ENCODE data around the gene SERPINB2. TPM values are rescaled to one million over a fixed set of nuclear protein-coding genes. Genes with fewer than 3 reads are reported as not detected.

The SERPINB2 gene
- total RNA-seq, 2 experiments from 2014 or later: not detected

DNA sequence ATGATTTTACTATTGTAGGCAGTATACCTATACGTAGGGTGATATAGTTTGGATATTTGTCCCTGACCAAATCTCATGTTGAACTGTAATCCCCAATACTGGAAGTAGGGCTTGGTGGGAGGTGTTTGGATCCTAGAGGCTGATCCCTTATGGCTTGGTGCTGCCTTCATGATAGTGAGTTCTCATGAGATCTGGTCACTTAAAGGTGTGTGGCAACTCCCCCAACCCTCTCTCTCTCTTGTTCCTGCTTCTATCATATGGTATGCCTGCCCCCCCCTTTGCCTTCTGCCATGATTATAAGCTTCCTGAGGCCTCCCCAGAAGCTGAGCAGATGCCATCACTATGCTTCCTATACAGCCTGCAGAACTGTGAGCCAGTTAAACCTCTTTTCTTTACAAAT lies 18.6 kb downstream of the SERPINB2 start:
- H3K4me1 Mint-ChIP-seq (ENCODE audit: low read depth): peaks cover 2% of the 10 kb centered on the region
- ChIA-PET CTCF (no interaction called here), POLR2A (no interaction called here)
- no peak overlapping the region for H3K4me3 Mint-ChIP-seq
- no peak for TF ChIP-seq CTCF (IDR thresholded peaks at IDR 0.05)
- intact Hi-C loops (cut with micrococcal nuclease): no loop called here
- H3K9me3 Mint-ChIP-seq: no peaks in the 10 kb centered on the region
- H3K27ac Mint-ChIP-seq: no peak overlapping the region
- H3K36me3 Mint-ChIP-seq (ENCODE audit: low read depth): no peaks in the 10 kb centered on the region
- DNase-seq (no peak), ATAC-seq (no peak)
- H3K27me3 Mint-ChIP-seq: peaks cover 11% of the 10 kb centered on the region

- H3K9me3 Mint-ChIP-seq: no peaks in the 10 kb centered on the region
- no peaks in the 10 kb centered on the region for H3K36me3 Mint-ChIP-seq (ENCODE audit: low read depth)
- ChIA-PET POLR2A (no interaction called here), CTCF (no interaction called here)
- DNase-seq (no peak), ATAC-seq (no peak)
- peaks cover 2% of the 10 kb centered on the region for H3K4me1 Mint-ChIP-seq (ENCODE audit: low read depth)
- TF ChIP-seq CTCF (IDR thresholded peaks at IDR 0.05): no peak
- no peak within 1 kb of the TSS for H3K27ac Mint-ChIP-seq
- no peak within 1 kb of the TSS for H3K4me3 Mint-ChIP-seq
- intact Hi-C loops (cut with micrococcal nuclease): no loop called here
- H3K27me3 Mint-ChIP-seq: peaks cover 17% of the 10 kb centered on the region
Observed at GRCh38 chr18:63907664-63908063, 20.2 kb downstream of the SERPINB2 start, which contains the start of gene SERPINB10. Gene SERPINB10, plus strand, starts transcription at chr18:63907958. Its CDS starts 7,553 bp downstream, at chr18:63915511.

DNA sequence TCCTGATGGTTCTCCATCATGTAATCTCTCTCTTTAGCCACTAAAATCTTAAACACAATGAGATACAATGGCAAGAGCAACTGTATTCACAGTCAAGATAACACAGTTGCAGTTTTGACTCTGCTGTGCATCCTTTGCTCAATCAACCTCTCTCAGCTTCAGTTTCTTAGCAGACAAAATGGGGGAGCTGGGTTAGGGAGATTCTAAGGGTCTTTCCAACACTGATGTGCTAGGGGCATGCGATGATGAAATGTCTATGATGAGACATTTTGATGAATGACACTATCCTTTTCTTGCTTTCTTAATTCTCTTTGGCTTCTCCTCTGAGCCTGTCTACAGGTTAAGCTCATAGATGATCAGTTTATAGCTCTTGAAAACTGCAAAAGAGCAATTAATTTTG lies 21.4 kb downstream of the SERPINB2 start:
- intact Hi-C loops (cut with micrococcal nuclease): no loop called here
- Mint-ChIP-seq H3K4me3 (no peak overlapping the region), H3K9me3 (no peaks in the 10 kb centered on the region), H3K27me3 (peaks cover 22% of the 10 kb centered on the region), H3K4me1 (ENCODE audit: low read depth) (peaks cover 2% of the 10 kb centered on the region), H3K27ac (no peak overlapping the region), H3K36me3 (ENCODE audit: low read depth) (no peaks in the 10 kb centered on the region)
- DNase-seq: no peak
- ATAC-seq: no peak
- ChIA-PET CTCF (interaction anchor here (0.8 kb wide), 1 partner anchor 16 kb away, joined by 3 read pairs; no protein-coding TSS in a partner anchor), POLR2A (no interaction called here)
- no peak for TF ChIP-seq CTCF (IDR thresholded peaks at IDR 0.05)

GRCh38 chr18:63909870-63910269 lies 22.4 kb downstream of the SERPINB2 start:
- Mint-ChIP-seq H3K27me3 (peaks cover 26% of the 10 kb centered on the region), H3K9me3 (no peaks in the 10 kb centered on the region), H3K36me3 (ENCODE audit: low read depth) (no peaks in the 10 kb centered on the region), H3K4me1 (ENCODE audit: low read depth) (peaks cover 2% of the 10 kb centered on the region), H3K4me3 (no peak overlapping the region), H3K27ac (no peak overlapping the region)
- intact Hi-C loops (cut with micrococcal nuclease): no loop called here
- ATAC-seq (no peak), DNase-seq (no peak)
- CTCF ChIA-PET: interaction anchor here (0.9 kb wide), 1 partner anchor 13 kb away, joined by 3 read pairs; no protein-coding TSS in a partner anchor
- POLR2A ChIA-PET: no interaction called here
- TF ChIP-seq CTCF (IDR thresholded peaks at IDR 0.05): no peak

- DNase-seq (no peak), ATAC-seq (no peak)
- no peak overlapping the region for H3K4me3 Mint-ChIP-seq
- ChIA-PET POLR2A (no interaction called here), CTCF (interaction anchor here (1.4 kb wide), 1 partner anchor 18 kb away, joined by 4 read pairs; no protein-coding TSS in a partner anchor)
- no peak overlapping the region for H3K27ac Mint-ChIP-seq
- no peaks in the 10 kb centered on the region for H3K36me3 Mint-ChIP-seq (ENCODE audit: low read depth)
- no peaks in the 10 kb centered on the region for H3K4me1 Mint-ChIP-seq (ENCODE audit: low read depth)
- H3K27me3 Mint-ChIP-seq: peaks cover 34% of the 10 kb centered on the region
- TF ChIP-seq CTCF (IDR thresholded peaks at IDR 0.05): no peak
- H3K9me3 Mint-ChIP-seq: no peaks in the 10 kb centered on the region
- intact Hi-C loops (cut with micrococcal nuclease): no loop called here
Observed at GRCh38 chr18:63917817-63918216, 30.3 kb downstream of the SERPINB2 start.

All from activated CD8-positive, alpha-beta T cell treated with anti-CD3 and anti-CD28 coated beads for 36 hours (primary cell).